ENCODE results near the gene SLC39A1. TPM values are rescaled to one million over a fixed set of nuclear protein-coding genes. Genes with fewer than 3 reads are reported as not detected.
"Not testable (repeated sequence)": the region's sequence is repeated elsewhere in the genome, so short reads cannot be mapped to it uniquely, and the experiment has no call there.

The SLC39A1 gene
- total and polyA plus RNA-seq, 4 experiments from 2014 or later: 21.6 to 47.3 (median 29.1) TPM

DNA sequence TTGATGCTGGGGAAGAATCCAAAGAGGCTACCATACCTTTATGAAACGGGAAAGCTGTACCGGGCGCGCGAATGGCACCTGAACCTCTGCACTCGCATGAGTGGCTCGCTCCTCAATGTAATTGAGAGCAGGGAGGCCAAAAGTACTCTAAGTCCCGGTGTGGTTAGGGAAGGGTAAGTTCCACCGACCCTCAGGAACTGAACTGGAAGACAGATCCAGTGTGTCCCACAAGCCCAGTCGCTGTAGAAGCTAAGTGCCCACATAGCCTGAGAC lies 41.6 kb downstream of the SLC39A1 start:
- CTCF ChIA-PET (ENCODE audit: partially characterized antibody): interaction anchor here (0.6 to 8.1 kb wide), 6 partner anchors 11 to 1402 kb away, joined by 3 to 69 read pairs (median 3); partner anchors contain the start of gene DENND4B
- H3K9me3 ChIP-seq (ENCODE audit: control insufficient read depth in 1 of 2, low read length in 2 of 2): no peaks in the 10 kb centered on the region

DNA sequence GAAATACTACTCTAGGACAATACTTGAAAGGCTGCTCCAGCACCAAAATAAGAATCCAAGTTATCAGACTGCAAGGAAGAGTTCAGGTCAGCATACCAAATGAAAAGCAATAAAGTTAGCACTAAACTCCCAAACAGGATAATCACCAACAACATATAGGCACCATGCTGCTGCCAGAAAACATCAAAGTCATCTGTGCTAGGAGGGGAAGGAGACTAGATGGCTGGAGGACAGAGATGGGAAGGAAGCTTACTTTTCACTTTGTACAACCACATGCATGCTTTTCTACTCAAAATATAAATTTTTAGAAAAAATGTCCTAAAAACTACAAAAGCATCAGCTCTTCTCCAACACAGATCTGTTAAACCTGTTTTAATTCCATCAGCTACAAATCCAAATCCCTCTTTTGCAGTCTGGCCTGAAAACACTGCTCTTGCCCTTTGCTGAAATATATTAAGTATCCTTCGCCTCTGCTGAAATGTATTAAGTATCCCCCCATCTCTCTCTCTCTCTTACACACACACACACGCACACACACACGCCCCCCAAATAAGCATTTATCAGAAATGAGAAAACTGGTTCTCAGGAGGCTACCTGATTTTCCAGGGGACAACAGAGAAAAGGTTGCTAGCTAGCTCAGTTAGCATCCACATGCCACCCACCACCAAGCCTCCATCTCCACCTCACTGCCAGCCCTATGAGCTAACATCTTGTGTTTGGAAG lies 42.1 kb downstream of the SLC39A1 start:
- POLR2A ChIA-PET (ENCODE audit: partially characterized antibody): interaction anchor here (0.9 to 16.4 kb wide), 13 partner anchors 8 to 236 kb away, joined by 3 to 298 read pairs (median 7); partner anchors contain the start of genes CREB3L4, CRTC2, DENND4B and JTB
- peak overlapping the region; percentile 77 to 97 (median 89) for H3K27ac Mint-ChIP-seq
- H3K9me3 ChIP-seq (ENCODE audit: control insufficient read depth in 1 of 2, low read length in 2 of 2): no peaks in the 10 kb centered on the region
- H3K4me3 ChIP-seq (ENCODE audit: low read length in 2 of 2): peak overlapping the region; percentile 64 to 77
- DNase-seq: no peak
- H3K9me3 Mint-ChIP-seq: peaks cover 0 to 3% (median 0%) of the 10 kb centered on the region in 8 donors
- H3K36me3 ChIP-seq (ENCODE audit: insufficient read depth, low read length): peaks cover 1% of the 10 kb centered on the region
- no peaks in the 10 kb centered on the region for H3K27me3 ChIP-seq (ENCODE audit: insufficient read depth, low read length)
- peaks cover 54% of the 10 kb centered on the region for H3K4me1 ChIP-seq (ENCODE audit: insufficient read depth, low read length)
- intact Hi-C loops (cut with micrococcal nuclease): loop anchor here (5.0 kb wide), 2 partner anchors 351 to 406 kb away; partner anchors contain the start of genes ATP8B2 and HAX1
- no peaks in the 10 kb centered on the region for H3K27me3 Mint-ChIP-seq
- peaks cover 4 to 28% of the 10 kb centered on the region in 2 donors for H3K36me3 Mint-ChIP-seq
- peak overlapping the region; percentile 77 to 97 (median 94) for H3K4me3 Mint-ChIP-seq
- peak overlapping the region; percentile 62 for H3K27ac ChIP-seq (ENCODE audit: low read depth, low read length)
- H3K4me1 Mint-ChIP-seq: peaks cover 43 to 65% (median 52%) of the 10 kb centered on the region in 4 donors
- CTCF ChIA-PET (ENCODE audit: partially characterized antibody): interaction anchor here (0.6 to 8.1 kb wide), 7 partner anchors 11 to 1403 kb away, joined by 3 to 69 read pairs (median 3); partner anchors contain the start of gene DENND4B

More for the DNA sequence above, 41.6 kb downstream of the SLC39A1 start:
- H3K27me3 ChIP-seq (ENCODE audit: insufficient read depth, low read length): no peaks in the 10 kb centered on the region
- peak overlapping the region; percentile 70 to 97 (median 87) for H3K27ac Mint-ChIP-seq
- no peaks in the 10 kb centered on the region for H3K27me3 Mint-ChIP-seq
- POLR2A ChIA-PET (ENCODE audit: partially characterized antibody): interaction anchor here (0.9 to 16.4 kb wide), 13 partner anchors 10 to 250 kb away, joined by 3 to 298 read pairs (median 7); partner anchors contain the start of genes CREB3L4, CRTC2, DENND4B and JTB
- H3K4me1 Mint-ChIP-seq: peaks cover 41 to 62% (median 49%) of the 10 kb centered on the region in 4 donors
- H3K4me3 ChIP-seq (ENCODE audit: low read length in 2 of 2): peak overlapping the region; percentile 64 to 77
- H3K4me3 Mint-ChIP-seq: peak overlapping the region; percentile 77 to 97 (median 94)
- DNase-seq: peak in 1 of 5 donors; percentile 39
- H3K4me1 ChIP-seq (ENCODE audit: insufficient read depth, low read length): peaks cover 52% of the 10 kb centered on the region
- no peaks in the 10 kb centered on the region for H3K36me3 ChIP-seq (ENCODE audit: insufficient read depth, low read length)
- peaks cover 0 to 3% (median 0%) of the 10 kb centered on the region in 8 donors for H3K9me3 Mint-ChIP-seq
- intact Hi-C loops (cut with micrococcal nuclease): loop anchor here (1.0 to 5.0 kb wide), 6 partner anchors 56 to 406 kb away; partner anchors contain the start of genes ATP8B2, HAX1, ILF2 and JTB
- H3K27ac ChIP-seq (ENCODE audit: low read depth, low read length): peak overlapping the region; percentile 62
- peaks cover 4 to 27% of the 10 kb centered on the region in 2 donors for H3K36me3 Mint-ChIP-seq

DNA sequence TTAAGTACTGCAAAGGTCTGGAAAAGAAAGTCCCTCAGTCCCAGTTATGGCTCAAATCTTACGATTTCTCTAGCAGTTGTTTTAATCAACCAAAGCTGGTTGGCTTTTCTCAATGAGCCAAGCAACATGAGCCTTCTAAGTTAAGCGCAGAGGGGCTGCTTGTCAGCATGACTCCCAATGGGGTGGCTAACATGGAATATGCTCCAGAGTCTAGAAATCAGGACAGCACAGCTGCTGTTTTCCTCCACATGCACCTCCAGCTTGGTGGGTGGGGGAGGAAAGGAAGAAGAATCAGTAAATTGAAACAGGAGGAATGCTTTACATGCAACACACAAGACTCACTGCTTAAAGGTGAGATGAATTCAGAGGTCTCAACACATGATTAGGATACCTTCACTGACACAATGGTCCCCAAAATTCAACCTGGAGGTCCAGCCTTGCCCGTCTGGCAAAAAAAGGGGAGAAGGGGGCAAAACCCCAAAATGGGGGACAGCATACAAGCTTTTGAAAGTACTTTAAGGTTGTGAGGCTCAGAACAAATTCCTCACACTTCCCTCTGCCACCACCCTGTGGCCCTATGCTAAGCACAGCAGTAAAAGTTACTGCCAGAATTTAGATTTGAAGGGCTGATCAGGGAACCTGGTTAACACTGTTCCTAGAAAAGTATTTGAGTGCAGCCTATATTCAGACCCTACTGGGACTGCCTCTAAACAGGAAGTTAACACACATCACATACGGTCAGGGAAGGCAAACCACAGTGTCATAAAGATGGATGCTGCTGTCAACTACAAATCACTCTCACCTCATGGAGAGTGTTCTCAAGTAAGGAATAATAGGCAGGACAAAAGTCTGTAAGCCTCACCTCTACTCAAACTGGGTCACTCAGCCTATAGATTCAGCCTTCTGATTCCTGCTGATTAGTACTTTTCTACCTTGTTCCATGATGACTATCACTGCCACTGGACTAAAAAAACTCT lies 43.2 kb downstream of the SLC39A1 start:
- Histone ChIP-seq H3K4me1 (ENCODE audit: insufficient read depth, low read length) (peaks cover 60% of the 10 kb centered on the region), H3K36me3 (ENCODE audit: insufficient read depth, low read length) (peaks cover 7% of the 10 kb centered on the region), H3K27me3 (ENCODE audit: insufficient read depth, low read length) (no peaks in the 10 kb centered on the region), H3K27ac (ENCODE audit: low read depth, low read length) (peak overlapping the region; percentile 46), H3K4me3 (ENCODE audit: low read length in 2 of 2) (peak overlapping the region in 1 of 2 donors; percentile 13), H3K9me3 (ENCODE audit: control insufficient read depth in 1 of 2, low read length in 2 of 2) (no peaks in the 10 kb centered on the region)
- peak overlapping the region; percentile 77 to 97 (median 89) for H3K27ac Mint-ChIP-seq
- ChIA-PET POLR2A (ENCODE audit: partially characterized antibody) (interaction anchor here (0.8 to 16.4 kb wide), 10 partner anchors 8 to 149 kb away, joined by 3 to 298 read pairs (median 8); partner anchors contain the start of genes CREB3L4, DENND4B, JTB and RPS27), CTCF (ENCODE audit: partially characterized antibody) (interaction anchor here (1.0 to 8.1 kb wide), 9 partner anchors 9 to 122 kb away, joined by 3 to 69 read pairs (median 3); partner anchors contain the start of genes DENND4B and RAB13)
- H3K4me1 Mint-ChIP-seq: peaks cover 43 to 72% (median 54%) of the 10 kb centered on the region in 4 donors
- intact Hi-C loops (cut with micrococcal nuclease): loop anchor here (5.0 kb wide), 2 partner anchors 352 to 407 kb away; partner anchors contain the start of genes ATP8B2 and HAX1
- peak; percentile 24 to 54 (median 31) for DNase-seq
- no peaks in the 10 kb centered on the region for H3K27me3 Mint-ChIP-seq
- H3K9me3 Mint-ChIP-seq: peaks cover 0 to 3% (median 0%) of the 10 kb centered on the region in 8 donors
- peak overlapping the region; percentile 77 to 97 (median 90) for H3K4me3 Mint-ChIP-seq
- peaks cover 4 to 34% of the 10 kb centered on the region in 2 donors for H3K36me3 Mint-ChIP-seq

- H3K27ac ChIP-seq (ENCODE audit: low read depth, low read length): no peak overlapping the region
- Mint-ChIP-seq H3K4me1 (peaks cover 46 to 64% (median 54%) of the 10 kb centered on the region in 4 donors), H3K4me3 (peak overlapping the region in 1 of 8 donors; percentile 3), H3K36me3 (peaks cover 11 to 32% of the 10 kb centered on the region in 2 donors), H3K27me3 (no peaks in the 10 kb centered on the region), H3K27ac (peak overlapping the region in 2 of 7 donors; percentile 9 to 15), H3K9me3 (no peaks in the 10 kb centered on the region)
- POLR2A ChIA-PET (ENCODE audit: partially characterized antibody): interaction anchor here (0.6 to 1.2 kb wide), 2 partner anchors 29 to 61 kb away, joined by 4 to 5 read pairs; partner anchors contain the start of gene JTB
- peaks cover 74% of the 10 kb centered on the region for H3K4me1 ChIP-seq (ENCODE audit: insufficient read depth, low read length)
- no peak overlapping the region for H3K4me3 ChIP-seq (ENCODE audit: low read length in 2 of 2)
- intact Hi-C loops (cut with micrococcal nuclease): no loop called here
- no peak for DNase-seq
- no peaks in the 10 kb centered on the region for H3K9me3 ChIP-seq (ENCODE audit: control insufficient read depth in 1 of 2, low read length in 2 of 2)
- CTCF ChIA-PET (ENCODE audit: partially characterized antibody): interaction anchor here (0.7 to 1.1 kb wide), 2 partner anchors 30 to 68 kb away, joined by 3 read pairs; no protein-coding TSS in a partner anchor
- no peaks in the 10 kb centered on the region for H3K27me3 ChIP-seq (ENCODE audit: insufficient read depth, low read length)
- H3K36me3 ChIP-seq (ENCODE audit: insufficient read depth, low read length): peaks cover 7% of the 10 kb centered on the region
Measured at GRCh38 chr1:153916297-153916696, 47.0 kb downstream of the SLC39A1 start.

- Mint-ChIP-seq H3K9me3 (no peaks in the 10 kb centered on the region), H3K27me3 (no peaks in the 10 kb centered on the region), H3K4me1 (peaks cover 18 to 34% (median 26%) of the 10 kb centered on the region in 4 donors), H3K36me3 (peaks cover 13 to 26% of the 10 kb centered on the region in 2 donors), H3K27ac (peak overlapping the region in 3 of 7 donors; percentile 3 to 59 (median 24)), H3K4me3 (peak overlapping the region in 2 of 8 donors; percentile 39 to 43)
- Histone ChIP-seq H3K27me3 (ENCODE audit: insufficient read depth, low read length) (no peaks in the 10 kb centered on the region), H3K36me3 (ENCODE audit: insufficient read depth, low read length) (peaks cover 7% of the 10 kb centered on the region), H3K9me3 (ENCODE audit: control insufficient read depth in 1 of 2, low read length in 2 of 2) (no peaks in the 10 kb centered on the region), H3K27ac (ENCODE audit: low read depth, low read length) (no peak overlapping the region), H3K4me1 (ENCODE audit: insufficient read depth, low read length) (peaks cover 44% of the 10 kb centered on the region), H3K4me3 (ENCODE audit: low read length in 2 of 2) (no peak overlapping the region)
- ChIA-PET POLR2A (ENCODE audit: partially characterized antibody) (interaction anchor here (1.4 to 1.7 kb wide), 3 partner anchors 9 to 11 kb away, joined by 3 to 6 read pairs (median 4); partner anchors contain the start of gene GATAD2B), CTCF (ENCODE audit: partially characterized antibody) (interaction anchor here (1.8 kb wide), 1 partner anchor 11 kb away, joined by 4 read pairs; the partner anchor contains the start of gene GATAD2B)
- intact Hi-C loops (cut with micrococcal nuclease): no loop called here
- DNase-seq: no peak
Measured at GRCh38 chr1:153912349-153912748, 51.0 kb downstream of the SLC39A1 start.

GRCh38 chr1:153910560-153910959 lies 52.8 kb downstream of the SLC39A1 start:
- intact Hi-C loops (cut with micrococcal nuclease); H3K36me3 ChIP-seq (ENCODE audit: insufficient read depth, low read length); H3K4me3 ChIP-seq (ENCODE audit: low read length in 2 of 2); H3K9me3 Mint-ChIP-seq; DNase-seq; H3K27me3 Mint-ChIP-seq; H3K27me3 ChIP-seq (ENCODE audit: insufficient read depth, low read length); H3K4me3 Mint-ChIP-seq; H3K27ac ChIP-seq (ENCODE audit: low read depth, low read length); H3K9me3 ChIP-seq (ENCODE audit: control insufficient read depth in 1 of 2, low read length in 2 of 2): not testable (repeated sequence)
- peaks cover 36% of the 10 kb centered on the region for H3K4me1 ChIP-seq (ENCODE audit: insufficient read depth, low read length)
- ChIA-PET CTCF (ENCODE audit: partially characterized antibody) (interaction anchor here (0.6 to 1.8 kb wide), 5 partner anchors 9 to 114 kb away, joined by 3 to 4 read pairs (median 3); partner anchors contain the start of gene GATAD2B), POLR2A (ENCODE audit: partially characterized antibody) (interaction anchor here (0.8 kb wide), 1 partner anchor 21 kb away, joined by 3 read pairs; no protein-coding TSS in a partner anchor)
- Mint-ChIP-seq H3K36me3 (peaks cover 24 to 31% of the 10 kb centered on the region in 2 donors), H3K4me1 (peaks cover 21 to 45% (median 31%) of the 10 kb centered on the region in 4 donors), H3K27ac (peak overlapping the region in 1 of 7 donors; percentile 85)
